HG03432 (cell line): ENCODE results near the gene SOX6.
"Not testable (repeated sequence)": the region's sequence is repeated elsewhere in the genome, so short reads cannot be mapped to it uniquely, and the experiment has no call there.

ENCODE experiments used
- ATAC-seq: cut with Tn5 transposase; IDR thresholded peaks from one replicate; pipeline ENCODE4 v1.9.1; 2021; ENCODE audit warnings: mild to moderate bottlenecking, moderate library complexity; ENCODE audit not compliant: unreplicated experiment

SOX6 gene

GRCh38 chr11:16110886-16111285 is 245.5 kb downstream of the SOX6 start:
- no peak for ATAC-seq

GRCh38 chr11:16099343-16099900 is 256.9 kb downstream of the SOX6 start:
- ATAC-seq = no peak

- no peak for ATAC-seq
Observed at GRCh38 chr11:16098526-16099205, 257.7 kb downstream of the SOX6 start.

- ATAC-seq = no peak
Observed at GRCh38 chr11:16097543-16097942, 258.8 kb downstream of the SOX6 start.

GRCh38 chr11:16096336-16096735 is 260.0 kb downstream of the SOX6 start:
- no peak for ATAC-seq

- no peak for ATAC-seq
Observed at GRCh38 chr11:16095756-16096155, 260.6 kb downstream of the SOX6 start.

GRCh38 chr11:16093889-16094653 is 262.3 kb downstream of the SOX6 start:
- ATAC-seq = no peak

- no peak for ATAC-seq
Observed at GRCh38 chr11:16091862-16092261, 264.5 kb downstream of the SOX6 start.

- no peak for ATAC-seq
Observed at GRCh38 chr11:16089481-16089880, 266.9 kb downstream of the SOX6 start.

- no peak for ATAC-seq
Observed at GRCh38 chr11:16088774-16089173, 267.6 kb downstream of the SOX6 start.

GRCh38 chr11:16087886-16088285 is 268.5 kb downstream of the SOX6 start:
- no peak for ATAC-seq

- ATAC-seq = no peak
Observed at GRCh38 chr11:16086229-16086819, 270.0 kb downstream of the SOX6 start.

GRCh38 chr11:16082095-16083055 is 274.0 kb downstream of the SOX6 start:
- ATAC-seq = no peak

- no peak for ATAC-seq
Observed at GRCh38 chr11:16081382-16082094, 274.8 kb downstream of the SOX6 start.

GRCh38 chr11:16080688-16081381 is 275.5 kb downstream of the SOX6 start:
- ATAC-seq = no peak

GRCh38 chr11:16078936-16079335 is 277.4 kb downstream of the SOX6 start:
- no peak for ATAC-seq

- no peak for ATAC-seq
Observed at GRCh38 chr11:16070573-16070972, 285.8 kb downstream of the SOX6 start.

GRCh38 chr11:16067268-16067667 is 289.1 kb downstream of the SOX6 start:
- ATAC-seq = not testable (repeated sequence)

- no peak for ATAC-seq
Observed at GRCh38 chr11:16059332-16059731, 297.0 kb downstream of the SOX6 start.
